ENCODE results near the gene MBTPS1.

Gene MBTPS1

GRCh38 chr16:84033251-84034195 is 83.2 kb downstream of the MBTPS1 start:
- Histone ChIP-seq H3K27me3 (ENCODE audit: insufficient read depth, low read length, poor library complexity) (no peaks in the 10 kb centered on the region), H3K79me2 (ENCODE audit: control insufficient read depth, insufficient read depth, low read length) (no peaks in the 10 kb centered on the region), H3K27ac (ENCODE audit: low read depth, low read length) (no peak overlapping the region), H3K9ac (ENCODE audit: low read length) (no peak overlapping the region), H2BK5ac (ENCODE audit: low read length) (no peak overlapping the region), H3K18ac (ENCODE audit: low read length) (no peak overlapping the region), H3K23ac (ENCODE audit: low read length) (no peak overlapping the region), H3K36me3 (ENCODE audit: control insufficient read depth, insufficient read depth, low read length) (no peaks in the 10 kb centered on the region), H3K56ac (ENCODE audit: low read length) (no peak overlapping the region), H3K4me3 (ENCODE audit: low read length) (no peak overlapping the region), H3K79me1 (ENCODE audit: low read length) (no peaks in the 10 kb centered on the region), H4K5ac (ENCODE audit: low read length) (no peak overlapping the region), H2AK5ac (ENCODE audit: low read length) (no peak overlapping the region), H3K4ac (ENCODE audit: low read depth, low read length) (no peak overlapping the region), H3K4me1 (ENCODE audit: control insufficient read depth, low read depth, low read length) (no peaks in the 10 kb centered on the region), H2BK120ac (ENCODE audit: low read depth, low read length) (no peak overlapping the region), H2BK15ac (replicated peaks; ENCODE audit: low read depth) (no peak overlapping the region), H4K8ac (ENCODE audit: low read depth, low read length) (no peak overlapping the region), H3K4me2 (ENCODE audit: low read length) (no peak overlapping the region)
- no peak for DNase-seq
- no CpG with 5 or more reads among the region's 25 CpGs for WGBS (ENCODE audit: extremely low coverage, insufficient coverage, low lambda C conversion rate)

GRCh38 chr16:84032458-84033178 is 84.1 kb downstream of the MBTPS1 start:
- H3K27ac ChIP-seq (ENCODE audit: low read depth, low read length): no peak overlapping the region
- no peaks in the 10 kb centered on the region for H3K36me3 ChIP-seq (ENCODE audit: control insufficient read depth, insufficient read depth, low read length)
- no CpG with 5 or more reads among the region's 15 CpGs for WGBS (ENCODE audit: extremely low coverage, insufficient coverage, low lambda C conversion rate)
- H2BK120ac ChIP-seq (ENCODE audit: low read depth, low read length): no peak overlapping the region
- no peaks in the 10 kb centered on the region for H3K79me1 ChIP-seq (ENCODE audit: low read length)
- H3K4me2 ChIP-seq (ENCODE audit: low read length): no peak overlapping the region
- no peak overlapping the region for H3K4ac ChIP-seq (ENCODE audit: low read depth, low read length)
- no peaks in the 10 kb centered on the region for H3K79me2 ChIP-seq (ENCODE audit: control insufficient read depth, insufficient read depth, low read length)
- no peak overlapping the region for H3K23ac ChIP-seq (ENCODE audit: low read length)
- H3K18ac ChIP-seq (ENCODE audit: low read length): no peak overlapping the region
- H3K4me3 ChIP-seq (ENCODE audit: low read length): no peak overlapping the region
- H3K4me1 ChIP-seq (ENCODE audit: control insufficient read depth, low read depth, low read length): no peaks in the 10 kb centered on the region
- H4K8ac ChIP-seq (ENCODE audit: low read depth, low read length): no peak overlapping the region
- no peak overlapping the region for H3K9ac ChIP-seq (ENCODE audit: low read length)
- H3K27me3 ChIP-seq (ENCODE audit: insufficient read depth, low read length, poor library complexity): no peaks in the 10 kb centered on the region
- H2BK5ac ChIP-seq (ENCODE audit: low read length): no peak overlapping the region
- H3K56ac ChIP-seq (ENCODE audit: low read length): no peak overlapping the region
- H2AK5ac ChIP-seq (ENCODE audit: low read length): no peak overlapping the region
- no peak overlapping the region for H2BK15ac ChIP-seq (replicated peaks; ENCODE audit: low read depth)
- DNase-seq: peak; percentile 58
- no peak overlapping the region for H4K5ac ChIP-seq (ENCODE audit: low read length)

GRCh38 chr16:84031556-84031955 is 85.2 kb downstream of the MBTPS1 start:
- Histone ChIP-seq H4K5ac (ENCODE audit: low read length) (no peak overlapping the region), H3K4me1 (ENCODE audit: control insufficient read depth, low read depth, low read length) (no peaks in the 10 kb centered on the region), H4K8ac (ENCODE audit: low read depth, low read length) (no peak overlapping the region), H3K27ac (ENCODE audit: low read depth, low read length) (no peak overlapping the region), H3K4me3 (ENCODE audit: low read length) (no peak overlapping the region), H3K18ac (ENCODE audit: low read length) (no peak overlapping the region), H2AK5ac (ENCODE audit: low read length) (no peak overlapping the region), H3K79me1 (ENCODE audit: low read length) (no peaks in the 10 kb centered on the region), H3K36me3 (ENCODE audit: control insufficient read depth, insufficient read depth, low read length) (no peaks in the 10 kb centered on the region), H3K23ac (ENCODE audit: low read length) (no peak overlapping the region), H3K4me2 (ENCODE audit: low read length) (no peak overlapping the region), H2BK15ac (replicated peaks; ENCODE audit: low read depth) (no peak overlapping the region), H3K9ac (ENCODE audit: low read length) (no peak overlapping the region), H2BK5ac (ENCODE audit: low read length) (no peak overlapping the region), H3K4ac (ENCODE audit: low read depth, low read length) (no peak overlapping the region), H3K56ac (ENCODE audit: low read length) (no peak overlapping the region), H3K27me3 (ENCODE audit: insufficient read depth, low read length, poor library complexity) (no peaks in the 10 kb centered on the region), H3K79me2 (ENCODE audit: control insufficient read depth, insufficient read depth, low read length) (no peaks in the 10 kb centered on the region), H2BK120ac (ENCODE audit: low read depth, low read length) (no peak overlapping the region)
- WGBS (ENCODE audit: extremely low coverage, insufficient coverage, low lambda C conversion rate): no CpG with 5 or more reads among the region's 17 CpGs
- no peak for DNase-seq

GRCh38 chr16:84029297-84030047 is 87.3 kb downstream of the MBTPS1 start:
- H3K4me2 ChIP-seq (ENCODE audit: low read length): no peak overlapping the region
- H2BK120ac ChIP-seq (ENCODE audit: low read depth, low read length): no peak overlapping the region
- no peak overlapping the region for H2BK5ac ChIP-seq (ENCODE audit: low read length)
- DNase-seq: no peak
- no peaks in the 10 kb centered on the region for H3K79me1 ChIP-seq (ENCODE audit: low read length)
- no peak overlapping the region for H4K5ac ChIP-seq (ENCODE audit: low read length)
- H3K27me3 ChIP-seq (ENCODE audit: insufficient read depth, low read length, poor library complexity): no peaks in the 10 kb centered on the region
- no peaks in the 10 kb centered on the region for H3K79me2 ChIP-seq (ENCODE audit: control insufficient read depth, insufficient read depth, low read length)
- no peak overlapping the region for H4K8ac ChIP-seq (ENCODE audit: low read depth, low read length)
- H2AK5ac ChIP-seq (ENCODE audit: low read length): no peak overlapping the region
- WGBS (ENCODE audit: extremely low coverage, insufficient coverage, low lambda C conversion rate): no CpG with 5 or more reads among the region's 14 CpGs
- H3K4ac ChIP-seq (ENCODE audit: low read depth, low read length): no peak overlapping the region
- H3K36me3 ChIP-seq (ENCODE audit: control insufficient read depth, insufficient read depth, low read length): no peaks in the 10 kb centered on the region
- H3K27ac ChIP-seq (ENCODE audit: low read depth, low read length): no peak overlapping the region
- no peak overlapping the region for H3K23ac ChIP-seq (ENCODE audit: low read length)
- no peaks in the 10 kb centered on the region for H3K4me1 ChIP-seq (ENCODE audit: control insufficient read depth, low read depth, low read length)
- no peak overlapping the region for H3K18ac ChIP-seq (ENCODE audit: low read length)
- H3K56ac ChIP-seq (ENCODE audit: low read length): no peak overlapping the region
- no peak overlapping the region for H2BK15ac ChIP-seq (replicated peaks; ENCODE audit: low read depth)
- H3K4me3 ChIP-seq (ENCODE audit: low read length): no peak overlapping the region
- H3K9ac ChIP-seq (ENCODE audit: low read length): no peak overlapping the region

GRCh38 chr16:84027625-84028024 is 89.1 kb downstream of the MBTPS1 start:
- no peak overlapping the region for H3K4me3 ChIP-seq (ENCODE audit: low read length)
- no peak overlapping the region for H3K9ac ChIP-seq (ENCODE audit: low read length)
- no peak overlapping the region for H3K4me2 ChIP-seq (ENCODE audit: low read length)
- no peak overlapping the region for H3K27ac ChIP-seq (ENCODE audit: low read depth, low read length)
- no peak overlapping the region for H3K23ac ChIP-seq (ENCODE audit: low read length)
- no peaks in the 10 kb centered on the region for H3K79me1 ChIP-seq (ENCODE audit: low read length)
- no peak for DNase-seq
- no peak overlapping the region for H2AK5ac ChIP-seq (ENCODE audit: low read length)
- no peaks in the 10 kb centered on the region for H3K27me3 ChIP-seq (ENCODE audit: insufficient read depth, low read length, poor library complexity)
- H3K4me1 ChIP-seq (ENCODE audit: control insufficient read depth, low read depth, low read length): no peaks in the 10 kb centered on the region
- no peak overlapping the region for H4K8ac ChIP-seq (ENCODE audit: low read depth, low read length)
- H3K4ac ChIP-seq (ENCODE audit: low read depth, low read length): no peak overlapping the region
- no peak overlapping the region for H3K18ac ChIP-seq (ENCODE audit: low read length)
- no peak overlapping the region for H2BK15ac ChIP-seq (replicated peaks; ENCODE audit: low read depth)
- no peaks in the 10 kb centered on the region for H3K36me3 ChIP-seq (ENCODE audit: control insufficient read depth, insufficient read depth, low read length)
- H2BK5ac ChIP-seq (ENCODE audit: low read length): no peak overlapping the region
- no peak overlapping the region for H2BK120ac ChIP-seq (ENCODE audit: low read depth, low read length)
- H4K5ac ChIP-seq (ENCODE audit: low read length): no peak overlapping the region
- H3K79me2 ChIP-seq (ENCODE audit: control insufficient read depth, insufficient read depth, low read length): no peaks in the 10 kb centered on the region
- no peak overlapping the region for H3K56ac ChIP-seq (ENCODE audit: low read length)
- WGBS (ENCODE audit: extremely low coverage, insufficient coverage, low lambda C conversion rate): no CpG with 5 or more reads among the region's 15 CpGs

All from mesendoderm (in vitro differentiated cells).